ENCODE measurements around the gene FABP3.

FABP3 gene

GRCh38 chr1:31324093-31324492, 48.8 kb downstream of the FABP3 start:
- no peak for FAIRE-seq
- TF ChIP-seq CTCF (IDR thresholded peaks at IDR 0.05; ENCODE audit: insufficient read depth, missing control alignments): no peak
- no peak for DNase-seq (ENCODE audit: insufficient read length, low spot score)

GRCh38 chr1:31318146-31318545, 54.7 kb downstream of the FABP3 start:
- no peak for TF ChIP-seq CTCF (IDR thresholded peaks at IDR 0.05; ENCODE audit: insufficient read depth, missing control alignments)
- FAIRE-seq: no peak
- DNase-seq (ENCODE audit: insufficient read length, low spot score): no peak

DNA sequence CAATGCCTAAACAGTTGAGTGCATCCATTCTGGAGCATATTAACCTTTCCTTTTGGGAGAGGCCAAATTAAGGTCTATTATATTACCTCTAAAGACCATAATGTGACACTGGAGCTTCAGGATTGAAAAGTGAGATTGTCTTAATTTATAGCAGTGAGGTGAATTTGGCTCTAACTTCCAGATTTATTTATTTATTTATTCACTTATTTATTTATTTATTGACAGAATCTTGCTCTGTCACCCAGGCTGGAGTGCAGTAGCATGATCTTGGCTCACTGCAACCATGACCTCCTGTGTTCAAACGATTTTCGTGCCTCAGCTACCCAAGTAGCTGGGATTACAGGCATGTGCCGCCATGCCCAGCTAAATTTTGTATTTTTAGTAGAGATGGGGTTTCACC, 57.0 kb downstream of the FABP3 start:
- no peak for TF ChIP-seq CTCF (IDR thresholded peaks at IDR 0.05; ENCODE audit: insufficient read depth, missing control alignments)
- DNase-seq (ENCODE audit: insufficient read length, low spot score): no peak
- no peak for FAIRE-seq
